Stimulated activated CD4-positive, alpha-beta T cell treated with anti-CD3 and anti-CD28 coated beads, Interleukin-2, amount 100 ng/mL, for 24 hours (primary cell): ENCODE data around the gene RTL10.
A peak's percentile ranks its signal among the peaks of the same experiment; 100 is the strongest.

ENCODE experiments used
- DNase-seq, 2 donors: peaks; one replicate each; pipeline ENCODE4 v3.0.0-alpha.2; 2020

RTL10 gene

GRCh38 chr22:19822301-19823117, 32.2 kb downstream of the RTL10 start:
- DNase-seq = no peak

- DNase-seq = no peak
These were observed 33.0 kb downstream of the RTL10 start for GRCh38 chr22:19821523-19822300.

GRCh38 chr22:19820880-19821522, 33.7 kb downstream of the RTL10 start:
- no peak for DNase-seq

- no peak for DNase-seq
These were observed 34.5 kb downstream of the RTL10 start for GRCh38 chr22:19819911-19820879.

- DNase-seq = no peak
These were observed 35.3 kb downstream of the RTL10 start for GRCh38 chr22:19819208-19819910.

GRCh38 chr22:19818324-19819207, 36.1 kb downstream of the RTL10 start:
- DNase-seq = no peak

GRCh38 chr22:19816372-19817119, 38.1 kb downstream of the RTL10 start:
- no peak for DNase-seq

GRCh38 chr22:19815823-19816290, 38.8 kb downstream of the RTL10 start:
- DNase-seq = no peak

- no peak for DNase-seq
These were observed 39.4 kb downstream of the RTL10 start for GRCh38 chr22:19815093-19815822.

GRCh38 chr22:19814428-19814827, 40.2 kb downstream of the RTL10 start:
- no peak for DNase-seq

GRCh38 chr22:19812910-19813309, 41.8 kb downstream of the RTL10 start:
- DNase-seq = peak in 1 of 2 donors; percentile 11

GRCh38 chr22:19811811-19812771, 42.6 kb downstream of the RTL10 start:
- DNase-seq = no peak

- DNase-seq = no peak
These were observed 43.5 kb downstream of the RTL10 start for GRCh38 chr22:19811211-19811621.

GRCh38 chr22:19810381-19811201, 44.1 kb downstream of the RTL10 start:
- no peak for DNase-seq

GRCh38 chr22:19809741-19810140, 44.9 kb downstream of the RTL10 start:
- no peak for DNase-seq

GRCh38 chr22:19808873-19809478, 45.7 kb downstream of the RTL10 start:
- no peak for DNase-seq
